H9 (cell line): Measurements from ENCODE around the gene CST3. TPM values are rescaled to one million over a fixed set of nuclear protein-coding genes. Genes with fewer than 3 reads are reported as not detected.

ENCODE experiments used
- DNase-seq: peaks from one replicate; pipeline ENCODE4 v3.0.0-alpha.2; 2017
- H2AFZ ChIP-seq: one replicate; pipeline ENCODE4 v1.6.1; 2013; ENCODE audit warnings: mild to moderate bottlenecking, low read length, control low read depth, moderate library complexity
- H2AK5ac ChIP-seq: 2 replicates; pipeline ENCODE4 v1.6.1; 2013; ENCODE audit warnings: low read length, control low read depth, mixed read lengths; ENCODE audit not compliant: insufficient read length
- H2BK120ac ChIP-seq: one replicate; pipeline ENCODE4 v1.6.1; 2013; ENCODE audit warnings: low read depth, mild to moderate bottlenecking, low read length, control low read depth, inconsistent platforms; ENCODE audit not compliant: poor library complexity, severe bottlenecking
- H2BK12ac ChIP-seq: 2 replicates; pipeline ENCODE4 v1.6.1; 2013; ENCODE audit warnings: low read length, control low read depth, mixed read lengths, low read depth; ENCODE audit not compliant: insufficient read length
- H2BK15ac ChIP-seq: 2 replicates; pipeline ENCODE4 v1.6.1; 2013; ENCODE audit warnings: low read depth, low read length, control low read depth
- H2BK20ac ChIP-seq: one replicate; pipeline ENCODE4 v1.6.1; 2013; ENCODE audit warnings: low read depth, mild to moderate bottlenecking, low read length, control low read depth, inconsistent platforms; ENCODE audit not compliant: poor library complexity, severe bottlenecking
- H2BK5ac ChIP-seq: 2 replicates; pipeline ENCODE4 v1.6.1; 2013; ENCODE audit warnings: low read length, control low read depth, mixed read lengths; ENCODE audit not compliant: insufficient read length
- H3K14ac ChIP-seq: 2 replicates; pipeline ENCODE4 v1.6.1; 2013; ENCODE audit warnings: low read length, control low read depth; ENCODE audit not compliant: insufficient read depth
- H3K18ac ChIP-seq: 2 replicates; pipeline ENCODE4 v1.6.1; 2013; ENCODE audit warnings: low read depth, mild to moderate bottlenecking, mixed read lengths, low read length, control low read depth; ENCODE audit not compliant: insufficient read length
- H3K23ac ChIP-seq: 2 replicates; pipeline ENCODE4 v1.6.1; 2013; ENCODE audit warnings: low read length, control low read depth, mixed read lengths, low read depth; ENCODE audit not compliant: insufficient read length
- H3K23me2 ChIP-seq: 2 replicates; pipeline ENCODE4 v1.6.1; 2013; ENCODE audit warnings: low read depth, mild to moderate bottlenecking, mixed read lengths, low read length, control low read depth; ENCODE audit not compliant: insufficient read length, poor library complexity, severe bottlenecking
- H3K27ac ChIP-seq: 2 replicates; pipeline ENCODE4 v1.5.1; 2013; ENCODE audit warnings: low read length, control low read depth, mixed read lengths, low read depth; ENCODE audit not compliant: insufficient read length
- H3K27me3 ChIP-seq: 2 replicates; pipeline ENCODE4 v1.6.1; 2013; ENCODE audit warnings: low read length, control low read depth, inconsistent platforms; ENCODE audit not compliant: insufficient read depth
- H3K4ac ChIP-seq: 2 replicates; pipeline ENCODE4 v1.6.1; 2013; ENCODE audit warnings: low read depth, mild to moderate bottlenecking, control low read depth, inconsistent platforms, low read length, moderate library complexity
- H3K4me1 ChIP-seq: 2 replicates; pipeline ENCODE4 v1.6.1; 2013; ENCODE audit warnings: low read length, control low read depth, inconsistent platforms; ENCODE audit not compliant: insufficient read depth
- H3K4me2 ChIP-seq: 2 replicates; pipeline ENCODE4 v1.6.1; 2013; ENCODE audit warnings: low read length, control low read depth, mixed read lengths; ENCODE audit not compliant: insufficient read length, insufficient read depth
- H3K56ac ChIP-seq: 2 replicates; pipeline ENCODE4 v1.6.1; 2013; ENCODE audit warnings: low read depth, mild to moderate bottlenecking, mixed read lengths, low read length, control low read depth; ENCODE audit not compliant: insufficient read length
- H3K79me1 ChIP-seq: 2 replicates; pipeline ENCODE4 v1.6.1; 2013; ENCODE audit warnings: low read depth, mild to moderate bottlenecking, moderate library complexity, low read length, control low read depth, inconsistent platforms; ENCODE audit not compliant: insufficient read depth, poor library complexity, severe bottlenecking
- H3K79me2 ChIP-seq: 2 replicates; pipeline ENCODE4 v1.6.1; 2013; ENCODE audit warnings: low read length, control low read depth, inconsistent platforms; ENCODE audit not compliant: insufficient read depth
- H3K9ac ChIP-seq: 2 replicates; pipeline ENCODE4 v1.6.1; 2013; ENCODE audit warnings: low read length, control low read depth, mixed read lengths; ENCODE audit not compliant: insufficient read length; ENCODE audit errors: extremely low read depth
- H3K9me3 ChIP-seq: one replicate; pipeline ENCODE4 v1.6.1; 2013; ENCODE audit warnings: low read depth, low read length, inconsistent platforms; ENCODE audit not compliant: control insufficient read depth
- H3T11ph ChIP-seq: one replicate; pipeline ENCODE4 v1.6.1; 2013; ENCODE audit warnings: mild to moderate bottlenecking, low read length, control low read depth, inconsistent platforms
- H4K20me1 ChIP-seq: one replicate; pipeline ENCODE4 v1.6.1; 2013; ENCODE audit not compliant: control insufficient read depth, insufficient read length, insufficient read depth
- H4K5ac ChIP-seq: 2 replicates; pipeline ENCODE4 v1.6.1; 2013; ENCODE audit warnings: low read depth, mild to moderate bottlenecking, mixed read lengths, low read length, control low read depth; ENCODE audit not compliant: insufficient read length
- H4K8ac ChIP-seq: replicated peaks from 2 replicates; pipeline ENCODE4 v1.6.1; 2013; ENCODE audit warnings: low read length, control low read depth, mixed read lengths, low read depth; ENCODE audit not compliant: insufficient read length
- H4K91ac ChIP-seq: 2 replicates; pipeline ENCODE4 v1.6.1; 2013; ENCODE audit warnings: low read depth, mild to moderate bottlenecking, moderate library complexity, mixed read lengths, low read length, control low read depth; ENCODE audit not compliant: insufficient read length
- H3K27ac Mint-ChIP-seq, 3 experiments: 2 replicates in 2 of 3; 3 replicates in 1 of 3; pipeline ENCODE4 v1.8.0; 2020 to 2021; ENCODE audit warnings: mixed read lengths in 3 of 3, mild to moderate bottlenecking in 1 of 3, moderate library complexity in 1 of 3
- H3K27me3 Mint-ChIP-seq: 2 replicates; pipeline ENCODE4 v1.8.0; 2021; ENCODE audit warnings: low read depth, mild to moderate bottlenecking, moderate library complexity, mixed read lengths
- H3K36me3 Mint-ChIP-seq, 3 experiments: 2 replicates in 2 of 3; 3 replicates in 1 of 3; pipeline ENCODE4 v1.8.0; 2020 to 2021; ENCODE audit warnings: low read depth in 3 of 3, mixed read lengths in 3 of 3; ENCODE audit not compliant: insufficient read depth in 1 of 3
- H3K4me1 Mint-ChIP-seq, 2 experiments: 2 replicates each; pipeline ENCODE4 v1.8.0; 2020; ENCODE audit warnings: mixed read lengths in 2 of 2
- H3K4me3 Mint-ChIP-seq, 2 experiments: 2 replicates in 1 of 2; 3 replicates in 1 of 2; pipeline ENCODE4 v1.8.0; 2020 to 2021; ENCODE audit warnings: mild to moderate bottlenecking in 2 of 2, mixed read lengths in 2 of 2, moderate library complexity in 1 of 2
- H3K9me3 Mint-ChIP-seq, 2 experiments: 2 replicates in 1 of 2; 3 replicates in 1 of 2; pipeline ENCODE4 v1.8.0; 2020; ENCODE audit warnings: mild to moderate bottlenecking in 2 of 2, mixed read lengths in 2 of 2, moderate library complexity in 1 of 2
- WGBS: extraction: QIAGEN DNeasy Blood & Tissue Kit; methylation state at CpG from one replicate; pipeline ENCODE4 v1.1.7; 2013; ENCODE audit warnings: missing lambda C conversion rate, low lambda C conversion rate, mixed read lengths; ENCODE audit not compliant: insufficient read length; ENCODE audit errors: extremely low coverage; 5-methylcytosine and 5-hydroxymethylcytosine counted together
- total RNA-seq: library from RNA; stranded (reverse); gene quantifications from 2 replicates; pipeline ENCODE4 v1.2.1, GENCODE V29; 2021
- TF ChIP-seq, protein P1 (sequence below): fragments of 200-600 bp; sonication (generic); conservative IDR thresholded peaks from 3 replicates; pipeline ENCODE4 v1.8.0; 2021; ENCODE audit warnings: antibody characterized with exemption, mild to moderate bottlenecking

The CST3 gene
- total RNA-seq, 1 experiment from 2014 or later: 77.2 TPM

DNA sequence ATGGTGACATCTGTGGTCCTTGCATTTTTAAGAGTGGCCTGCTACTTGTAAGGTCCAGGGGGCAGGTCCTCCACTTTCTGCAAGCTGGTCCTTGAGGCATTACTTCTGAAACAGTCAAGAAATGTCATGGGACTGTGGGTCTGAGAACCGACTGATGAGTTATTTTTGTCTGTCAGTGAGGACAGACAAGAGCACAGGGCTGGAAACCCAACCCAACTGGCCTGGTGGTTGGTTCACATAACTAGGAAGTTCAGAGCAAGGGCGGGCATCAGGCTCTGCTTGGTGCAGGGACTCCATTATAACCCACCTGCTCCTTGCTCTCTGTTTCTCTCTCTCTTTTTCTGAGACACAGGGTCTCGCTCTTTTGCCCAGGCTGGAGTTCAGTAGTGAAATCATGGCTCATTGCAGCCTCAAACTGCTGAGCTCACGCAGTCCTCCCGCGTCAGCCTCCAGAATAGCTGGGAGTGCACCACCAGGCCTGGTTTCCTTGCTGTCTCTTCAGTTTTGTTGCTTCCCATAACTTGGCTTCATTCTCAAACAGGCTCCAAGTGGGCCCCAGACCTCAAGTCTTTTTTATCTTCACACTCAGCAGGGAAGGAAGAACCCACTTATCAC, 9.2 kb downstream of the CST3 start:
- Histone ChIP-seq H3K4ac (no peak overlapping the region), H3K9ac (no peak overlapping the region), H3K27ac (no peak overlapping the region), H2BK120ac (no peak overlapping the region), H2BK5ac (no peak overlapping the region), H3K56ac (no peak overlapping the region), H3K14ac (no peak overlapping the region), H2BK20ac (no peak overlapping the region), H3K79me2 (no peaks in the 10 kb centered on the region), H2BK12ac (no peak overlapping the region), H3K4me1 (no peaks in the 10 kb centered on the region), H2AK5ac (no peak overlapping the region), H4K8ac (no peak overlapping the region), H4K91ac (no peak overlapping the region), H2BK15ac (no peak overlapping the region), H3K23ac (no peak overlapping the region), H3K23me2 (no peaks in the 10 kb centered on the region), H3K27me3 (no peaks in the 10 kb centered on the region), H3K9me3 (no peaks in the 10 kb centered on the region), H4K20me1 (no peaks in the 10 kb centered on the region), H4K5ac (no peak overlapping the region), H3K79me1 (no peaks in the 10 kb centered on the region), H2AFZ (no peak overlapping the region), H3K18ac (no peak overlapping the region), H3K4me2 (no peak overlapping the region), H3T11ph (no peak overlapping the region)
- Mint-ChIP-seq H3K4me1 (peaks cover 30 to 34% of the 10 kb centered on the region in 2 experiments), H3K27me3 (peaks cover 7% of the 10 kb centered on the region), H3K4me3 (no peak overlapping the region), H3K9me3 (peaks cover 0 to 3% of the 10 kb centered on the region in 2 experiments; a peak in 1 of 5 replicates), H3K36me3 (peaks cover 0 to 5% (median 0%) of the 10 kb centered on the region in 3 experiments; a peak in 3 of 7 replicates), H3K27ac (no peak overlapping the region)
- TF ChIP-seq, protein P1, sequence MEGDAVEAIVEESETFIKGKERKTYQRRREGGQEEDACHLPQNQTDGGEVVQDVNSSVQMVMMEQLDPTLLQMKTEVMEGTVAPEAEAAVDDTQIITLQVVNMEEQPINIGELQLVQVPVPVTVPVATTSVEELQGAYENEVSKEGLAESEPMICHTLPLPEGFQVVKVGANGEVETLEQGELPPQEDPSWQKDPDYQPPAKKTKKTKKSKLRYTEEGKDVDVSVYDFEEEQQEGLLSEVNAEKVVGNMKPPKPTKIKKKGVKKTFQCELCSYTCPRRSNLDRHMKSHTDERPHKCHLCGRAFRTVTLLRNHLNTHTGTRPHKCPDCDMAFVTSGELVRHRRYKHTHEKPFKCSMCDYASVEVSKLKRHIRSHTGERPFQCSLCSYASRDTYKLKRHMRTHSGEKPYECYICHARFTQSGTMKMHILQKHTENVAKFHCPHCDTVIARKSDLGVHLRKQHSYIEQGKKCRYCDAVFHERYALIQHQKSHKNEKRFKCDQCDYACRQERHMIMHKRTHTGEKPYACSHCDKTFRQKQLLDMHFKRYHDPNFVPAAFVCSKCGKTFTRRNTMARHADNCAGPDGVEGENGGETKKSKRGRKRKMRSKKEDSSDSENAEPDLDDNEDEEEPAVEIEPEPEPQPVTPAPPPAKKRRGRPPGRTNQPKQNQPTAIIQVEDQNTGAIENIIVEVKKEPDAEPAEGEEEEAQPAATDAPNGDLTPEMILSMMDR: no peak
- WGBS: no CpG with 5 or more reads among the region's 6 CpGs
- DNase-seq: no peak
